ENCODE results near the gene BBOF1. TPM values are rescaled to one million over a fixed set of nuclear protein-coding genes. Genes with fewer than 3 reads are reported as not detected.
"Not testable (repeated sequence)": the region's sequence is repeated elsewhere in the genome, so short reads cannot be mapped to it uniquely, and the experiment has no call there.

The BBOF1 gene

DNA sequence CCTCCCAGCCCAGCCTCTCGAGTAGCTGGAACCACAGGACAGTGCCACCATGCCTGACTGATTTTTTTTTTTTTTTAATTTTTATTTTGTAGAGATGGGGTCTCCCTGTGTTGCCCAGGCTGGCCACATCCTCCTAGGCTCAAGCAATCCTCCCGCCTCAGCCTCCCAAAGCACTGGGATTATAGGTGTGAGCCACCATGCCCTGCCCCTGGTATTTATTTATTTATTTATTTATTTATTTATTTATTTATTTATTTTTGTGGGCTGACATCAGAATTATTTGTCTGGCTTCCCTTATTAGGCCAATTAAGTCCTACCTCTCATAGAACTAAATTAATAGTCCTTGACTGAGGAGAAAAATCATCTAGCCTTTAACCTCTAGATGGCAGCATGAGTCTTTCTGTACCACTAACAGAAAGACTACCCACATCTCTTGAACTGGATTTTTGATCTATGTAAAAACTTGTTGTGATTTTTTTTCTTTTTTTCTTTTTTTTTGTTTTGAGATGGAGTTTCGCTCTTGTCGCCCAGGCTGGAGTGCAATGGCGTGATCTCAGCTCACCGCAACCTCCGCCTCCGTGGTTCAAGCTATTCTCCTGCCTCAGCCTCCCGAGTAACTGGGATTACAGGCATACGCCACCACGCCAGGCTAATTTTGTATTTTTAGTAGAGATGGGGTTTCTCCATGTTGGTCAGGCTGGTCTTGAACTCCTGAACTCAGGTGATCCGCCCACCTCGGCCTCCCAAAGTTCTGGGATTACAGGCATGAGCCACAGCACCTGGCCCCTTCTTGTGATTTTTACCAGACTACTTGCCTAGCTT, 92.5 kb downstream of the BBOF1 start:
- not testable (repeated sequence) for H3K9ac ChIP-seq (ENCODE audit: low read depth, low read length); H3K9me3 ChIP-seq (replicated peaks; ENCODE audit: low read length); H3K4me3 ChIP-seq (ENCODE audit: low read length); H3K4me1 ChIP-seq (ENCODE audit: control insufficient read depth, insufficient read depth, low read length); H3K27me3 ChIP-seq (ENCODE audit: control insufficient read depth, insufficient read depth, low read length); H3K4me2 ChIP-seq (ENCODE audit: low read length); H3K36me3 ChIP-seq (ENCODE audit: insufficient read depth, low read length)

Small RNA genes lying within 50 kb of the gene (small RNA-seq; reads per million reads assigned to genes)
- gene AC005480.2, result not detected

All from skeletal muscle satellite cell (primary cell).